NCI-H146 (cell line): Measurements from ENCODE around the gene PER3.
A peak's percentile ranks its signal among the peaks of the same experiment; 100 is the strongest.

Experiments used
- DNase-seq: peaks from one replicate; lab custom pipeline; 2025; lab: John Stamatoyannopoulos, UW

The PER3 gene

DNA sequence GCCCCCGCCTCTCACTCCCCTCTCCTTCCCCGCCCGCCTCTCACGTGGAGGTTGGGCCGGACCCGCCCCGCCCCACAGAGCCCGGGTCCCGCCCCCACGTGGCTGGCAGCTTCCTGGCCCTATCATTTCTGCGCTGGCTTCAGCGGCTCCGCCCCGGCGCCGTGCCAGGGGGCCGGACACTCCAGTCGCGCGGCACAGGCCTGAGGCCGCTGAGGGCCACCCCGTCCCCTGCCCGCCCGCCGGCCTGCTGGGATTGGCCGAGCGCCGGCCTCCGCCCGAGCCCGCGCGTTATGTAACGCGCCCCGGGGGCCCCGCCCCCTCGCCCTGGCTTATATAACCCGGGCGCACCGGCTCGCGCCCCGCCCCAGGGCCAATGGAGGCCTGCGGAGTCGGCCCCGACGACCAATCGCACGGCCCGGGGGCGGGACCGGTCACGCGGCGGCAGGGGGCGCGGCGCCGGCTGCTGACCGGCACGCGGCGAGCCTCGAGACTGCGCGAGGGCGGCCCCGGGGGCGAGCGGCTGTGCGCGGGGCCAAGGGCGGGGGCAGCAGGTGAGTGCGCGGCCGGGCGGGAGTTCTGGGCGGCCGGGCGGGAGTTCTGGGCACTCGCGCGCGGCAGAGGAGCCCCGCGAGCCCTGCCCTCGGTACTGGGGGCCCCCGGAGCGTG lies at the start of gene PER3:
TSS of gene PER3 (plus strand) at position 466 of the 666 bp plus-strand sequence. CDS start 587 bp downstream, outside the sequence.
- peak; percentile 95 for DNase-seq

DNA sequence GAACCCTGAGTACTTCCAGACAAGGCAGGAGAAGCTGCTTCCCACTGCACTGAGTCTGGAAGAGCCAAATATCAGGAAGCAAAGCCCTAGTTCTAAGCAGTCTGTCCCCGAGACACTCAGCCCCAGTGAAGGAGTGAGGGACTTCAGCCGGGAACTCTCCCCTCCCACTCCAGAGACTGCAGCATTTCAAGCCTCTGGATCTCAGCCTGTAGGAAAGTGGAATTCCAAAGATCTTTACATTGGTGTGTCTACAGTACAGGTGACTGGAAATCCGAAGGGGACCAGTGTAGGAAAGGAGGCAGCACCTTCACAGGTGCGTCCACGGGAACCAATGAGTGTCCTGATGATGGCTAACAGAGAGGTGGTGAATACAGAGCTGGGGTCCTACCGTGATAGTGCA lies 46.0 kb upstream of the PER3 start:
- DNase-seq: no peak

DNA sequence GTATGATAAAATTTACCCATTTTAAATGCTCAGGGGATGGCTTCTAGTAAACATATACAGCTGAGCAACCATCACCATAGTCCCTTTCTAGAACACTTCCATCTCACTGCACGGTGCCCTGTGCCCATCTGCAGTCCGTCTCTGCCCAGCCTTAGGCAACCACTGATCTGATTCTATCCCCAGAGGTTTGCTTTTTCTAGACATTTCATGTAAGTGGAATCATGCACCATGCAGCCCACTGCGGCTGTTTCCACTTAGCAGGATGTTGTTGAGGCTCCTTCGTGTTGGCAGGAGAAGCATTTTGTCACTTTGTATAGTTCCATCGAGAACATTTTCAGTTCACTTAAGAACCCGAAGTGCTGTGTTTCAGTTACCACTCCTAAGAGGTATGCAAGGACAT lies 40.7 kb upstream of the PER3 start:
- no peak for DNase-seq

DNA sequence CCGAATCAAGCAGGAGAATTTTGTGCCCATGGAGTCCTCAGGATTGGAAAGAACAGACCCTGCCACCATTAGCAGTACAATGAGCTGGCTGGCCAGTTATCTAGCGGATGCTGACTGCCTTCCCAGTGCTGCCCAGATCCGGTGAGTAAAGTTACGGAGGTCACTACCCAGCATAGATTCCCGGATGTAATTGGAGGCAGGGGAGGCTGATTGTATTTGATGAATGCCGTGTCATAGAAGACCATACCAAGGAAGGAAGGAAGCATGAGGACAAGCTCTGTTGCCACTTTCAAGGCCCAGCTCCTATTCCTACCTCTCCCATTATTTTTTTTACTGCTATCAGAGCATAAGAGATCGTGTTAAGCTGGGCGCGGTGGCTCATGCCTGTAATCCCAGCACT lies 39.2 kb upstream of the PER3 start:
- DNase-seq: no peak

GRCh38 chr1:7745783-7746182 lies 38.3 kb upstream of the PER3 start:
- no peak for DNase-seq

DNA sequence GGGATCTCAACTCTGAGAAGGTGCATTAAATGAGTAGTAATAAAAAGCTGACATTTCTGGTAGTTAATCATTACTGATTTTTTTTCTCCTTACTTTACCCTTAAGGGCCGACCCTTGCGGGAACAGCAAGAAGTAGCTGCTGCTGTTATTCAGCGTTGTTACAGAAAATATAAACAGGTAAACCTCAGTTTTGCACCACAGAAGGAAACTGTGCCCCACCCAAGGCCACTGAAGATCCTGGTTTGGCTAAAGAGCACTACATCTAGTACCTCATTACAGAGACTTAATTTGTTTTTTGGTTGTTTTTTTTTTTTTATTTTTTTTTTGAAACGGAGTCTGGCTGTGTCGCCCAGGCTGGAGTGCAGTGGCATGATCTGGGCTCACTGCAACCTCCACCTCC lies 36.5 kb upstream of the PER3 start:
- no peak for DNase-seq

DNA sequence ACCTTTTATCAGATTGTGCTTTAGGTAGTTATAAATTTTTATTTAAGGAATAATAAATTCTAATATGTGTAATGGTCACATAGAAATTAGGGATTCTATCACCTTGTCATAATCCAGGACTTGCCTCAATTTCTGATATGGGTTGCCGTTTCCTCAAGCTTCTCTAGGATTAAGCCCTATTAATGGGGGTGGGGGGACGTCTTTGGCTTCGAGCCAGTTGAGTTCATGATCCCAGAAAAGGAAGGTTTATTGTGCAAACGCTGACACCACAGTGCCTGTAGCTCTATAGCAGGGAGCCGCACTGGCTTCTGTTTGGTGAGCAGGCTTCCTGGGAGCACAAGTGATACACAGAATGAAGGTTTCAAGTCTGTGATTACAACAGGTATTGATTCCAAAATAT lies 35.0 kb upstream of the PER3 start:
- DNase-seq: no peak

- no peak for DNase-seq
These were observed 32.9 kb upstream of the PER3 start for GRCh38 chr1:7751174-7751573.

DNA sequence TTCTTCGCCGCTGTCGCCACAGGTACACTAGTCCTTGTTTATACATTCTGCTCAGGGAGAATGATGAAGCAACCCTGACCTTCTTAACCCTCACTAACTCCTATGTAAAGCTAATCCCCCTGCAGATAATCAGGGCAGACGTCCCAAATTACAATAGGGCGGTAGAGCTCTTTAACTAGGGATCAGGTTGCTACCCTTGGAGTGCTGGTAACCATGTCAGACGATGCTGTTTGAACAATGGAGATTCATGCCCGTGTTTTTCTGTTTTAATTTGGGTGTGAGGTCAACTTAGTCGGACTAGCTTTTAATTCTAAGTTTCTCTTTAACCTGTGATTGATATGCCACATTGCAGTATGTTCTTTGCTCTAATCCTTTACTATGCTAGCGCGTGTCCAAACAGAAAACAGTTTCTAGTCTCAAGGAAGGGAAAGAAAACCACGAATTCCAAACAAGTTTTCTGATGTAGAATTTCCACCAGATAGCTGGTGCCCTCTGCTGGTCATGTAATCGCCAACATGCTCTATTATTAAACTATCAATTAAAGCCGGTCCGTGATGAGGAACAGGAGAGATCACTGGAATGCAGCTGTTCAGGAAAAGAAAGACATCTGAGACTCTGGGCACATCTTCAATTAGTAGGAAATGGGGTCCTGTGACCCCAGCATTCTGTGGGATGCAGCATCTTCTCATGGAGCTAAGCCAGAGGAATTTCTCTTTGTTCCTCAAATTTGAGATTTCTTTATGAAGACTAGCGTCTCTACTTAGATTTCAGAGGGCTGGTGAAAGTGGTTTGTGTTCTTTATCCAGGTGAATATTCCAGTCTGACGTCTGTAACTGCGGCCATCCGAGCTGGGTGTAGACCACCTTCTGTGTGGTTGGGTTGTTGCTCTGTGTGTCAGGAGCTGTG lies 31.3 kb upstream of the PER3 start:
- peak; percentile 65 for DNase-seq

- no peak for DNase-seq
These were observed 30.4 kb upstream of the PER3 start for GRCh38 chr1:7753641-7754040.

DNA sequence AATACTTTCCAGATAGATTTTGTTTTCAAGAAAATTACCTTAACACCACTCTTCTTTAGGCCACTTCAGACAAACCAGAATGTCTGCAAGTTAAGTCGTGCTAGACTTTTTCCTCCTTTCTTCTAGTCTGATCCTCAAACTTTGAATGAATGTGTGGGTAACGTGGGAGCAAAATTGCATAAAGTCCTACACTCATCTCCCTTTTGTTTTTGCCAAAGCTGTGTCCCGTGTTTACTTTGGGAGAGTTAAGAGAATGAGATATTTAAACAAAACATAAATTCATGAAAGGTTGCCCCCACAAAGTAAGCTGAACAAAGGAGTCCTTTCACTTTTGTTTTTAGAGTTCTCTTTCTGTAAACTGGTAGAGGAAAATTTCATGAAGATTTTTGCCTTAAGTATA lies 29.9 kb upstream of the PER3 start:
- DNase-seq: no peak

- DNase-seq: peak; percentile 13
These were observed 28.6 kb upstream of the PER3 start for GRCh38 chr1:7755448-7755847.

DNA sequence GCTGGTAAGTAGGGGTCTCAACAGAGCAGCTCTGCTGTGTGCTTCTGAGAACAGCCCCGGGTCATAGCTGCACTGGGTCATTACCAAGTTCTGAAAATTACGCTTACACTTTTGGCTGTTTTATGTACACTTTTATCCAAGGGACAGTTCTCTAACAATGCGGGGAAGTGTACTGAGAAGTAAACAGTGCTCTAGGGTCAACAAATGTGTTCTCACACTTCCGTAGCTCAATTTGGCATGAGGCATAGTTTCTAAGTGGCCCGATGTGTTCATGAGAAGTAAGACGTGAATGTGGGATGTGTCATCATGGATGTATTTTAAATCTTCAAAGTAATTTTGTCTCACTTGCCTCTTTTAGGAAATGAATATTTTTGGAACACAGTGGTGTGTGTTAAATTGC lies 23.8 kb upstream of the PER3 start:
- DNase-seq: no peak

- no peak for DNase-seq
These were observed 23.0 kb upstream of the PER3 start for GRCh38 chr1:7761103-7761502.

DNA sequence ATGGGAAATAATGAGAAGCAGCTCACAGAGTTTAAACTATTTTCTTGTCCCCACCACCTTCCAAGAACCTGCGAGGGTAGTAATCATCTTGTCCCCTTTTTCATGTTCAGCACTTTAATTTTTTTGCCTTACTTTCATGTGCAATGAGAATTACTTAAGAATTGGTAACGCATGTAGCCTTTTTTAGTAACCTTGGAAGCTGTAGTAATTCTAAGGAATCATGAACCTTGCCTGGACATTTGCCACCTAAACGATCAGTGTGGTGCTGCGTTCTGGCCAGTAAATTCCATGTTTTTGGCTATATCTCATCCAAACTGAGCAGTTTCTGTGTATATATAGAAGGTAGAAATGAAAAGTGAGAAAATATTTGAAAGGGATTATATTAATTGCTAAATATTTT lies 16.9 kb upstream of the PER3 start:
- DNase-seq: no peak

GRCh38 chr1:7768583-7768982 lies 15.5 kb upstream of the PER3 start:
- DNase-seq: peak; percentile 31

DNA sequence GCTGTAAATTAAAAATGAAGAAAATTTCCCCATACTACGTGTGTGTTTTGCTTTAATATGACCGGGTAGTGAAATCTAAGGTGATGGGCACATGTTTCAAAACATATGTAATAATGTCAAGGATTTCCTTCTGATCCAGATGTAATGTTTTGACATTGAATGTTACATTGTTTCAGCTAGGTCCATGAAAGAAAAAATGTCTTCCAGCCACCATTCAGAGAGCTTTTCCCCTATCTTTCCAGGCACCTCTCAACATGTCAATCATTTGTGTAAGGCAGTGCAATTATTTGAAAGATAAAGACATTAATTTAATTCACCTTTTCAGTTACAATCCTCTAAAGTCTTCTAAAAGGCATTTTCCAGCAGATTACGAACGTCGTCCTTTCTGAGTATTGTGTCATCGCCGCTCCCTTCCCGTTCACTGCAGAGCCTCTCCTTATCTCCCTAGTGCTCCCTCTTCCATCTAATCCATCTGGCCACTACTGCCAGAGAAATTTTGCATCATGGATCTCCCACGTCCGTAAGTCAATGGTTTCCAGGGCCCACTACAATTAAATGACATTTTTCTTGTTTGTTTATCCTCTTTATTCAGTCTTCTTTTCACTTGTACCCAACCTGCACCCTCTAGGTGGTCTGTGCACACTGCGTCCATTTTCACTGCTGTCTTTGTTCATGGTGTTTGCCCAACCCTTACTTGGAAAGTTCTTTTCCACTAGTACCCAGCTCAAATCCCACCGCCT lies 14.2 kb upstream of the PER3 start:
- DNase-seq: peak; percentile 80

DNA sequence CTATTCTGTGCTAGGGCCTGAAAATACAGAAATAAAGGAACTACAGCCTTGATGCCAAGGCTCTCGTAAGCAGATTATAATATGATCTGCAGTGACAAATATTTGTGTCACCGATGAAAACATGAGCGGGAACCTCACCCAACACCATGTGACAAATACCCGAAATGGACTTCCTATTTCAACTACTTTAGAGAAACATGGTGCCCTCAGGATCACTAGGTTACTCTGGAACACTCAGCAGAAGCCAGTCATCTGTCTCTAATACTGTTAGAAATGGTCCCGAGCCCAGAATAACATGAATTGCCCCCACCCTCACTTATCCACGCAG lies 13.5 kb upstream of the PER3 start:
- DNase-seq: no peak

DNA sequence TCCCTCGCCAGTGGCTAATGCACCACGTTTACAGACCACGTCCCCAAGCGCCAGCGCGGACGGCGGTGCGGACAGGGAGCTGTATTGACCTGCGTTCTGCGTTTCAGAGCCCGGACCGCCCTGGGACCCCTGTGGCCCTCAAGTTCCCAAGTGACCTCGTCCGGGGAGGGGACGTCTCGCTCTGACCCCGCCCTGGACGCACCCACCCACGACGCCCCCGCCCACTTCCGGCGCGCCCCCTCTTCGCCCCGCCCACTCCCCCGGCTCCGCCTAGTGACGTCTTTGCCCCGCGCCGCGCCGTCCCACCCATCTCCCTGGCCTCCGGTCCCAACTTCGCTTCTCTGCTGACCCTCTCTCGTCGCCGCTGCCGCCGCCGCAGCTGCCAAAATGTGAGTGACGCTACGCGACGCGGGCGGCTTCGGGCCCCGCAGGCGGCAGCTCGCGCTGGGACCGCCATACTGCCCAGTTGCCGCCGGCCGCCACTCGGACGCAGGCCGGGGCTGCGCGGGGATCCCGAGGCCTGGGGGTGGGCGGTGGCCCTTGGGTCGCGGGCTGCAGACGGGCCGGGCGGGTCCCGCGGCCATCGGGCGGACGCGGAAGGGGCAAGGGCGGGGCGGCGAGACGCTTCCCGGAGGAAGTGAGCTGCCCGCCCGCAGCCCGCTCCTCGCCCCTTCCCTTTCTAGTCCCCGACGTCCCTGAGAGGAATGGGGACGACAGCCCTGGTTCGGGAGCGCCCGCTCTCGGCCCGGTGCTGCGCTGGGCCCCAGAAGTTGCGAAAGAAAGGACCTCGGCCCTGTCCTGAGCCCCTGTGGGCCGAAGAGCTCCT lies 12.9 kb upstream of the PER3 start, which contains the start of gene VAMP3:
TSS of gene VAMP3 (plus strand) at position 300 of the 826 bp plus-strand sequence. CDS start at position 388, 88 bp downstream.
- DNase-seq: peak; percentile 89

DNA sequence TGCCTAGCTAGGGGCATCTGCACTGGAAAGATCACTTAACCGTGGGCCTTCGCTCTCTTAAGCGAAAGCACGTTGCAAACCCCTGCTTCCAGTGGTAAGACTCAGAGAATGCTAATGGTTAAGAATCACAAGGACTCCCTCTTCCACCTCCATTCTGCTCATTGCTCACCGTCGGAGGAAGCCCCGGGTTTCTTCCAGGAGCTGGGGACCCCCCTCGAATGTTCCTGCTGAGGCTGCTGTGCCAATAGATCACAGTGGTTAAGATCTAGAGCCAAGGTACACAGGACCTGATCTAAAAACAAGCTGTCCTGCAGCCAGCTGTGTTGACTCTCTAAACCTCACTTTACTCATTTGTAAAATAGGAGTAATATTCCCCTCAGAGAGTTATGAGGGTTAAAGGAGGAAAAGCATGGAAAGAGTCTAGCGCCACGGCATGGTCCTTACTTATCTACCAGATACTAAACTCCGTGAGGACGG lies 12.2 kb upstream of the PER3 start:
- DNase-seq: no peak

GRCh38 chr1:7777591-7777990 lies 6.5 kb upstream of the PER3 start:
- DNase-seq: no peak

DNA sequence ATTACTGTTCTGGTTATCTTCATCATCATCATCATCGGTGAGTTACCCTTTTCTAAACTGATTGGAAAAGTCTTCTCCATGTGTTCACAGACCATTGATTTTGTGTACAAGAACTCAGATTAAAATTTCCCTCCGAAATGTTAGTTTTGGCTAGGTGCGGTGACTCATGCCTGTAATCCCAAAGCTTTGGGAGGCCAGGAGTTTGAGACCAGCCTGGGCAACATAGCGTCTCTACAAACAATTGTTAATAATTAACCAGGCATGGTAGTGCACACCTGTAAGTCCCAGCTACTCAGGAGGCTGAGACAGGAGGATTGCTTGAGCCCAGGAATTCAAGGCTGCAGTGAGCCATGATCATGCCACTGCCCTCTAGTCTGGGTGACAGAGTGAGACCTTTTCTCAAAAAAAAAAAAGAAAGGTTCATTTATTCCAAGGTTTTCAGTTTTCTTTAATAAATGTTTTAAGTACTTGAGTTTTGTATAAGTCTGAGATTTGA lies 5.9 kb upstream of the PER3 start:
- no peak for DNase-seq
